Fibroblast of lung (primary cell): ENCODE data around the gene JAZF1. TPM values are rescaled to one million over a fixed set of nuclear protein-coding genes. Genes with fewer than 3 reads are reported as not detected.

ENCODE experiments used
- DNase-seq, 2 donors: peaks; one replicate each; pipeline versions ENCODE4 v3.0.0 to v3.0.0-alpha.2; 2010; ENCODE audit warnings: low read depth in 2 of 2
- H2AFZ ChIP-seq: 2 replicates; pipeline ENCODE4 v1.5.1; 2012; ENCODE audit warnings: low read length, control low read depth, inconsistent platforms
- H3K27ac ChIP-seq: 2 replicates; pipeline ENCODE4 v1.5.1; 2011; ENCODE audit warnings: low read length, control low read depth; ENCODE audit not compliant: insufficient read depth
- H3K27me3 ChIP-seq: 2 replicates; pipeline ENCODE4 v1.5.1; 2011; ENCODE audit warnings: mild to moderate bottlenecking, low read length; ENCODE audit not compliant: control insufficient read depth, insufficient read depth
- H3K36me3 ChIP-seq: 2 replicates; pipeline ENCODE4 v1.5.1; 2011; ENCODE audit warnings: low read length; ENCODE audit not compliant: control insufficient read depth, insufficient read depth
- H3K4me1 ChIP-seq: 2 replicates; pipeline ENCODE4 v1.5.1; 2011; ENCODE audit warnings: low read length; ENCODE audit not compliant: control insufficient read depth, insufficient read depth; ENCODE audit errors: extremely low read depth
- H3K4me2 ChIP-seq: 2 replicates; pipeline ENCODE4 v1.5.1; 2011; ENCODE audit warnings: low read length, control low read depth; ENCODE audit not compliant: insufficient read depth; ENCODE audit errors: extremely low read depth
- H3K4me3 ChIP-seq, 4 experiments: fragments of 200-600 bp in 1 of 4; sonication (generic) in 1 of 4; replicated peaks in 1 of 4; 2 replicates each; pipeline ENCODE4 v1.5.1; 2011 to 2016; ENCODE audit warnings: low read length in 4 of 4, low read depth in 3 of 4, mild to moderate bottlenecking in 3 of 4, control low read depth in 2 of 4, inconsistent platforms in 1 of 4, mixed read lengths in 1 of 4; ENCODE audit not compliant: insufficient read depth in 1 of 4; ENCODE audit errors: control extremely low read depth in 1 of 4
- H3K79me2 ChIP-seq: 2 replicates; pipeline ENCODE4 v1.5.1; 2012; ENCODE audit warnings: mild to moderate bottlenecking, low read length, inconsistent platforms; ENCODE audit not compliant: control insufficient read depth, insufficient read depth
- H3K9ac ChIP-seq: 2 replicates; pipeline ENCODE4 v1.5.1; 2011; ENCODE audit warnings: mild to moderate bottlenecking, low read length, control low read depth; ENCODE audit not compliant: insufficient read depth
- H3K9me3 ChIP-seq: 2 replicates; pipeline ENCODE4 v1.5.1; 2012; ENCODE audit warnings: low read depth, low read length; ENCODE audit not compliant: control insufficient read depth, insufficient read depth
- H4K20me1 ChIP-seq: 2 replicates; pipeline ENCODE4 v1.5.1; 2011; ENCODE audit warnings: low read length; ENCODE audit not compliant: control insufficient read depth, insufficient read depth; ENCODE audit errors: extremely low read depth
- CTCF ChIP-seq, 2 donors: IDR thresholded peaks in 1 of 2; conservative IDR thresholded peaks in 1 of 2; 1 replicate in 1 of 2; 2 replicates in 1 of 2; pipeline ENCODE4 v1.5.1; 2011 to 2012; ENCODE audit warnings: low read length in 2 of 2, control low read depth in 1 of 2, inconsistent platforms in 1 of 2, low read depth in 1 of 2, mild to moderate bottlenecking in 1 of 2
- EZH2 ChIP-seq: IDR thresholded peaks from 2 replicates; pipeline ENCODE4 v1.5.1; 2012; ENCODE audit warnings: low read length, control low read depth, mild to moderate bottlenecking; ENCODE audit errors: missing control alignments
- polyA plus RNA-seq, 2 donors: library from polyadenylated mRNA; depleted of rRNA in 1 of 2; stranded (reverse) in 1 of 2; unstranded in 1 of 2; fragments of >200 nt; gene quantifications; 2 replicates each; pipeline ENCODE4 v1.2.1, GENCODE V29; 2011 to 2012; ENCODE audit warnings: missing spikeins in 1 of 2
- total RNA-seq: library from RNA; depleted of rRNA; stranded (reverse); fragments of >200 nt; gene quantifications from 2 replicates; pipeline ENCODE4 v1.2.1, GENCODE V29; 2014

Gene JAZF1
- total and polyA plus RNA-seq, 2 donors (not counting 1 experiment from before 2014, with no cell fraction given), result 9.1 to 9.3 TPM

- H3K79me2 ChIP-seq, result no peaks in the 10 kb centered on the region
- no peak overlapping the region for H3K9ac ChIP-seq
- no peak overlapping the region for H3K4me3 ChIP-seq
Observed at GRCh38 chr7:28076423-28077200, 104.0 kb downstream of the JAZF1 start.

GRCh38 chr7:28075674-28076358 lies 104.8 kb downstream of the JAZF1 start:
- peak in 1 of 2 donors; percentile 65 for DNase-seq
- H3K4me1 ChIP-seq, result peaks cover 3% of the 10 kb centered on the region

More at GRCh38 chr7:28076423-28077200, 104.0 kb downstream of the JAZF1 start:
- Histone ChIP-seq H2AFZ (no peak overlapping the region), H3K27ac (no peak overlapping the region), H4K20me1 (no peaks in the 10 kb centered on the region), H3K36me3 (no peaks in the 10 kb centered on the region), H3K9me3 (no peaks in the 10 kb centered on the region), H3K4me1 (peaks cover 4% of the 10 kb centered on the region), H3K27me3 (no peaks in the 10 kb centered on the region), H3K4me2 (peak overlapping the region; percentile 52)
- no peak for TF ChIP-seq CTCF (conservative IDR thresholded peaks at IDR 0.05 in 1 of 2, IDR thresholded peaks at IDR 0.05 in 1 of 2; ENCODE audit: low read depth in 1 of 2, low read length in 2 of 2)
- TF ChIP-seq EZH2, result no peak
- no peak for DNase-seq

More at GRCh38 chr7:28075674-28076358, 104.8 kb downstream of the JAZF1 start:
- no peak for TF ChIP-seq CTCF (conservative IDR thresholded peaks at IDR 0.05 in 1 of 2, IDR thresholded peaks at IDR 0.05 in 1 of 2; ENCODE audit: low read depth in 1 of 2, low read length in 2 of 2)
- TF ChIP-seq EZH2, result no peak
- Histone ChIP-seq H3K27me3 (no peaks in the 10 kb centered on the region), H3K9ac (no peak overlapping the region), H3K4me2 (no peak overlapping the region), H3K27ac (no peak overlapping the region), H4K20me1 (no peaks in the 10 kb centered on the region), H3K79me2 (no peaks in the 10 kb centered on the region), H3K9me3 (no peaks in the 10 kb centered on the region), H2AFZ (no peak overlapping the region), H3K4me3 (no peak overlapping the region), H3K36me3 (no peaks in the 10 kb centered on the region)
